IgD-negative memory B cell (primary cell): ENCODE data around the gene ERFL. TPM values are rescaled to one million over a fixed set of nuclear protein-coding genes. Genes with fewer than 3 reads are reported as not detected.
"Not testable (repeated sequence)": the region's sequence is repeated elsewhere in the genome, so short reads cannot be mapped to it uniquely, and the experiment has no call there.

ENCODE experiments used
- H3K27ac Mint-ChIP-seq, 3 donors: one replicate each; pipeline ENCODE4 v1.8.0; 2020 to 2022; ENCODE audit warnings: mild to moderate bottlenecking in 3 of 3, mixed read lengths in 3 of 3, moderate library complexity in 1 of 3
- H3K27me3 Mint-ChIP-seq: one replicate; pipeline ENCODE4 v1.8.0; 2021; ENCODE audit warnings: mixed read lengths
- H3K36me3 Mint-ChIP-seq: one replicate; pipeline ENCODE4 v1.8.0; 2020; ENCODE audit warnings: mild to moderate bottlenecking, mixed read lengths
- H3K4me1 Mint-ChIP-seq, 3 donors: one replicate each; pipeline ENCODE4 v1.8.0; 2020 to 2022; ENCODE audit warnings: mixed read lengths in 3 of 3, mild to moderate bottlenecking in 1 of 3
- H3K4me3 Mint-ChIP-seq, 4 donors: one replicate each; pipeline ENCODE4 v1.8.0; 2020 to 2022; ENCODE audit warnings: mild to moderate bottlenecking in 4 of 4, mixed read lengths in 4 of 4, moderate library complexity in 3 of 4
- H3K9me3 Mint-ChIP-seq, 3 donors: one replicate each; pipeline ENCODE4 v1.8.0; 2020 to 2021; ENCODE audit warnings: mixed read lengths in 3 of 3, mild to moderate bottlenecking in 1 of 3
- polyA plus RNA-seq: library from polyadenylated mRNA; unstranded; fragments of 300-500 nt; fragmentation: Illumina TruSeq; gene quantifications from one replicate; pipeline ENCODE4 v1.2.3, GENCODE V29; 2021

ERFL gene
- polyA plus RNA-seq, 1 donor from 2014 or later = not detected

DNA sequence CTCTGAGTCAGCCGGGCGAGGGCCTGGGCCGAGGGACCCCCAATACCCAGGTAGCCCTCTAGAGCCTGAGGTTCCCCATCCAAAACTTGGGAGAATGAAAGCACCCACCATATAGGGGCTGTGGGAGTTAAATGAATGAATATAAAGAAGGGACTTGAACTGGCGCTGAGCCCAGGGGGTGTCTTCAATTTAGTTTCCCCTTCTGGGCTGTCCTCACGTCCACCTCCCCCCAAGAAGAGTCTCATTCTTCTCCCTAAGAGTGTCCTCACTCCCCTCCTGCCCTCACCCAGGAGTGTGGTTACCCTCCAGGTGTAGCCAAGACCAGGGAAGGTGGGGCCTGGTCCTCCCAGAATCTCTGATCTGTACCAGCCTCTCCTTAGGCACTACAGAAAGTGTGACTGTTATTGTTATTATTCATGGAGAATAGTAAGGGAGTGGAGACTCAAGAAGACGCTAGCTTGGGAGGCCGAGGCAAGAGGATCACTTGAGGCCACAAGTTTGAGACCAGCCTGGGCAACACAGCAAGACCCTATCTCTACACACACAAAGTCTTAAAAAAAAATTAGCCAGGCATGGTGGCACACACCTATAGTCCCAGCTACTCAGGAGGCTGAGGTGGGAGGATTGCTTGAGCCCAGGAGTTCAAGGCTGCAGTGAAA, 48.5 kb downstream of the ERFL start:
- H3K9me3 Mint-ChIP-seq = no peaks in the 10 kb centered on the region
- H3K36me3 Mint-ChIP-seq = peaks cover 3% of the 10 kb centered on the region
- peak overlapping the region; percentile 93 to 100 (median 98) for H3K4me3 Mint-ChIP-seq
- H3K27ac Mint-ChIP-seq = peak overlapping the region; percentile 93 to 100 (median 99)
- H3K27me3 Mint-ChIP-seq = no peaks in the 10 kb centered on the region
- peaks cover 27 to 34% (median 34%) of the 10 kb centered on the region in 3 donors for H3K4me1 Mint-ChIP-seq

- Mint-ChIP-seq H3K4me1 (peaks cover 27 to 37% (median 30%) of the 10 kb centered on the region in 3 donors), H3K27me3 (no peaks in the 10 kb centered on the region), H3K36me3 (peaks cover 3% of the 10 kb centered on the region), H3K9me3 (no peaks in the 10 kb centered on the region), H3K4me3 (peak overlapping the region; percentile 93 to 100 (median 98)), H3K27ac (peak overlapping the region; percentile 93 to 100 (median 99))
Observed at GRCh38 chr19:41879080-41879479, 49.2 kb downstream of the ERFL start.

DNA sequence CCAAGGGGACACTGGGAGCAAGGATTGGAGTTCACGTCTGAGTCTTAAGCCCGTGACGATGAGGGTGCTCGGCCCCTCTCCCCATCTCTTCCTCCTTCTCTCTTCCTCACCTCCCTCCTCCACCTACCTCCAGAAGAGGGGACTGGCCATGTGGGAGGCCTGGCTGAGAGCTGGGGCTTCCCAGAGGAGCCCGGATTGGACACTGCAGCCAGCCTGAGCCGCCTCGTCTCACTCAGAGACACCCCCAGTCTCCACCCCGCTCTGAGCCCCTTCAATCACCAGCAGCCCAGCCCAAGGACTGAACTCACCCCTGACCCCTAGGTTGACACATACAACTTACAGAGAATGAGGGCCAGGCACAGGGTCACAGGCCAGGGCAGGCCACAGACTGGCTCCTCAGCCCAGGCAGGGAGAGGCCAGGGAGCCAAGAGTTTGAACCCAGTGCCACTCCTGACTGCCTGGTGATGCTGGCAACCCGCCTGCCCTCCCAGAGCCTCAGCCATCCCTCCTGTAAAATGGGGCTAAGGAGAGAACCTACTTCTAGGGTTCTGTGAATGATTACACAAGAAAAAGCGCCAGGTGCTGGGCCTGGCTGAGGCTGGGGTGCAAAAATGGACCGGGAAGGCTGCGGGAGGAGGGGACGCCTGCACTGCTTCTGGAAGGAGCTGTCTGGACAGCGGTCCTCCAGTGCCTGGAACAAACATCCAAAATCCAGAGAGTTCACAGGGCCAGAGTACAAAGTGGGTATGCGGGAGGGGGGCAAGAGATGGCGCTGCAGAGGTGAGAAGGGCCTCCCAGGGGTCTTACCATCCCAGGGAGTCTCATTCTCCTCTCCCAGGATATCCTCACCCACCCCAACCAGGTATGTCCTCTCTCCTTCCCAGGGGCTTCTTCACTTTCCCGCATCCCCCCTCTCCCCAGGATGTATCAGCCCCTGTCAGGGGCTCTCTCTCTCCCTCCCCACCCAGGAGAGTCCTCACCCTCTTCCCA, 50.0 kb downstream of the ERFL start:
- Mint-ChIP-seq H3K4me1 (peaks cover 26 to 36% (median 30%) of the 10 kb centered on the region in 3 donors), H3K9me3 (no peaks in the 10 kb centered on the region), H3K4me3 (peak overlapping the region; percentile 93 to 100 (median 98)), H3K27me3 (no peaks in the 10 kb centered on the region), H3K36me3 (peaks cover 3% of the 10 kb centered on the region), H3K27ac (peak overlapping the region; percentile 98 to 100 (median 99))

DNA sequence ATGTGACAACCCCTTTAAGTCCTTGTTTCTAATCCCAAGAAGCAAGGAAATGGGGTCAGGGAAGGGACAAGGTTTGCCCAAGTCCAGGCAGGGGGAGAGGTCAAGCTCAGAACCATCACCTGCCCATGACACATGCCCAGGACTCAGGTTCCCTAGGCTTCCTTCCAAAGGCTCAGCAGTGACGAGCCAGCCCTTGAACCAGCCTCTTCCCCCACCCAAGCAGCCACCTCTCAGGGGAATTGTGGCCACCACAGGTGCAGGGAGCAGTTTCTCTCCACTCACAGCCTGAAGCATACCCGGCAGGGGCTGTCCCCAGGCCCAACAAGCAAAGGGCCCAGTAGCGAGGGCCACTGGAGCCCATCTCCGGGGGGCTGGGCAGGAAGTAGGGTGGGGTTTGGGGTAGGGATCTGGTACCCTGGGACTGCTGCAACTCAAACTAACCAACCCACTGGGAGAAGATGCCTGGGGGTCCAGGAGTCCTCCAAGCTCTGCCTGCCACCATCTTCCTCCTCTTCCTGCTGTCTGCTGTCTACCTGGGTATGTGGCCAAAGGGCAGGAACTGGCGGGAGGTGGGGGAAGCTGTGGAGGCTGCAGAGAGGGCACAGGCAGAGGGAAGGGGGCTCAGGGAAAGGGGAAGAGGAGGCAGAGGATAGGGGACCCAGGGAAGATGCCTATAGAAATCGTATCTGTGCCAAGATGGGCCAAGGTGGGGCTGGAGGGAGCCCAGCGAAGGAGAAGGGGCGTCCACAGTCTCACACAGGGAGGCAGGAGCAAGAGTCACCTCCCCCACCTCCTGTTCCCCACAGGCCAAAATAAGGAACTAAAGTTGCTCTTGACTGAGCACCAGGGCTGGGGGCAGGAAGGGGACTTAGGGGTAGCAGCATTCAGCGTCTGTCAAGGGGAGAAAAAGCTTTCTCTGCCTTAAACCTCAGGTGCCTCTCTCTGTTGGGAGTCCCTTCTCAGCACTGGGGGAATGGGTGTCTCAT, 51.1 kb downstream of the ERFL start, which contains the start of gene CD79A:
Gene CD79A, plus strand, starts transcription at position 433 of the 986 bp plus-strand sequence. Its CDS starts 26 bp downstream, at position 459.
- Mint-ChIP-seq H3K36me3 (no peaks in the 10 kb centered on the region), H3K4me1 (peaks cover 26 to 37% (median 32%) of the 10 kb centered on the region in 3 donors), H3K27ac (peak within 1 kb of the TSS; percentile 98 to 100 (median 99)), H3K4me3 (peak within 1 kb of the TSS; percentile 93 to 100 (median 98)), H3K9me3 (no peaks in the 10 kb centered on the region), H3K27me3 (no peaks in the 10 kb centered on the region)

GRCh38 chr19:41875973-41876372, 52.3 kb downstream of the ERFL start:
- Mint-ChIP-seq H3K4me3 (peak overlapping the region; percentile 84 to 99 (median 92)), H3K4me1 (peaks cover 32 to 44% (median 36%) of the 10 kb centered on the region in 3 donors), H3K27ac (peak overlapping the region; percentile 98 to 100 (median 99))
- H3K36me3 Mint-ChIP-seq, H3K27me3 Mint-ChIP-seq, H3K9me3 Mint-ChIP-seq: not testable (repeated sequence)

DNA sequence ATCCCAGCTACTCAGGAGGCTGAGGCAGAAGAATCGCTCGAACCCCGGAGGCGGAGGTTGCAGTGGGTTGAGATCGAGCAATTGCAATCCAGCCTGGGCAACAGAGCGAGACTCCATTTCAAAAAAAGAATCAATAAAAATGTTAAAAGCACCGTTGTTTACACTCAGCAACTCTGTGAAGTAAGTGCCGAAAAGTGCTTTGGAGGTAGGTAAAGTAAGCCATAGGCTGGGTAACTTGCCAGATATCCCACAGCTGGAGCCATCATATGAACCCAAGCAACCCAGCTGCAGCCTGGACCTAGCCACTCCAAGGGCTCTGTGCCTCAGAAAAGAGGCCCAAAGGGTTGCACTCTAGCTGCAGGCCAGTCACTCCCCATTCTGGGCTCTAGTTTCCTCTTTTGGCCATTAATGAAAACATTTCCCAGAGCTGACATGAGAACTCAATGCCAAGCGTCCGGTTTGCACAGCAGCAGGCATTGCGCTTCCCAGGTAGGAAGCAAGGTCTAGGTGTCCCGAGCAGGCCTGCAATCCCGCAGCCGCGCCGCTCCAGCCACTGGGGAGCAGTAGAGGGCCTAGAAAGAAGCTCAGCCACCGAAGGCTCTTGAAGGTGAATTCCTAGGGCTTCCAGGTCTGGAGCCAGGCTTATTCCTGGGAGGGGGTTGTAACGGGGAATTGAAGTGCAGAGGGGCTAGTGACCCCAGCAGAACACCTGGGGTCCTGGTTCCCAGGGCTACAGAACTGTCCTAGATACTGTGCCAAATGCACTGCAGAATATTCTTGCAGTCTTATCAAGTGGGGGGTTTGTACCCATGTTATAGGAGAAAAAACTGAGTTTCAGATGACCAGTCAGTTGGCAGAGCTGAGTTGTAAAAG, 55.2 kb downstream of the ERFL start:
- H3K27ac Mint-ChIP-seq = peak overlapping the region; percentile 76 to 93 (median 83)
- no peaks in the 10 kb centered on the region for H3K27me3 Mint-ChIP-seq
- peaks cover 37 to 42% (median 41%) of the 10 kb centered on the region in 3 donors for H3K4me1 Mint-ChIP-seq
- no peaks in the 10 kb centered on the region for H3K9me3 Mint-ChIP-seq
- peak overlapping the region in 3 of 4 donors; percentile 65 to 78 (median 76) for H3K4me3 Mint-ChIP-seq
- H3K36me3 Mint-ChIP-seq = peaks cover 2% of the 10 kb centered on the region

DNA sequence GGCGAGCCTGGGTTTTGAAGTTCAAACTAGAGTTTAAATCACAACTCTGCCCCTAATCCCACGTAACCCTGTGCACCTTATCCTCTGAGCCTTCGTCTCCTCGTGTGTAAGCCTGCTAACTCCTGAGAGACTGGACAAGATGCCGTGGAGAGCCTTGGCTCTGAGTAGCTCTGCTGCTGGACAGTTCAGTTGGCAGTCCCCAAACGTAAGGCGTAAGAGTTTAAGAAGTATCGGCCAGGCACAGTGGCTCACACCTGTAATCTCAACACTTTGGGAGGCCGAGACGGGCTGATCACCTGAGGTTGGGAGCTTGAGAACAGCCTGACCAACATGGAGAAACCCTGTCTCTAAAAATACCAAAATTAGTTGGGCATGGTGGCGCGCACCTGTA, 55.9 kb downstream of the ERFL start:
- H3K36me3 Mint-ChIP-seq = peaks cover 2% of the 10 kb centered on the region
- peak overlapping the region in 2 of 4 donors; percentile 65 to 81 for H3K4me3 Mint-ChIP-seq
- no peaks in the 10 kb centered on the region for H3K9me3 Mint-ChIP-seq
- peak overlapping the region; percentile 76 to 93 (median 83) for H3K27ac Mint-ChIP-seq
- H3K27me3 Mint-ChIP-seq = no peaks in the 10 kb centered on the region
- H3K4me1 Mint-ChIP-seq = peaks cover 41 to 45% (median 44%) of the 10 kb centered on the region in 3 donors

DNA sequence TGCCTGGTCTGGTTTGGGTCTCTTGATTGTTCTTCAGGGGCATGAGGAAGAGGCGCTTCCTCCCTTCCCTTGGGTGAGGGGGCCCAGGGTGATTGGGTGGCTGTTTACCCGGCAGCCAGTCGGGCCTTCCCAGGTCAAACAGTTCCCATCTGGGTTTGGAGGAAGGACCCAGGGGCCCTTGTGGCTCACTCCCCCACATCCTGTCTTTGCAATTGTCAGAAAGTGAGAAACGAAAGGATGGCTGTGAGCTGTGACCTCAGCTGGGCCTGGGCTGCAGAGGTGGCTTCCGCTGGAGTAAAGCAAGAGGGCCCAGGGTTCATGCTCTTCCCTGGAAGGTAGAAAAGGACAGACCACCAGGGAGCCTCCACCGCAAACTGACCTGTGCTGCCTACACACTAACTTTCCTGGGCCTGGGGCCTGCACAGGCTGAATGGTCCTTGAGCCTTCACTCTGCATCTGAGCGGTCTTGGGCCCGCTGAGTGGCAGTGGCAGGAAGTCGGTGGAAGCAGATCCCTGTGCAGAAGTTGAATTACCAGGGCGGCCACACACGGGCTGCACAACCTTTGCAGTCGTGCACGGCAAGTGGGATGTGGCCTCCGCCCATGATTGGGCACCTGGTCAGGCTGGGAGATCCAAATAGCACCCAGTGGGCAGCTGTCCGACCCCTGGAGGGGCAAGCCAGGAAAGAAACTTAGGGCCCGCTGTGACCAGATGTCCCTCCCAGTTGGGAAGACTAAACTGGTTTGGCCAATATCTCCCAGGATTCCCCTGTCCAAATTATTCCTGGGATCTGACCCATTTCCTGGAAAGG, 56.5 kb downstream of the ERFL start:
- Mint-ChIP-seq H3K36me3 (peaks cover 2% of the 10 kb centered on the region), H3K4me3 (peak overlapping the region; percentile 62 to 82 (median 82)), H3K27ac (peak overlapping the region; percentile 93 to 96 (median 94)), H3K4me1 (peaks cover 40 to 46% (median 45%) of the 10 kb centered on the region in 3 donors), H3K27me3 (no peaks in the 10 kb centered on the region), H3K9me3 (no peaks in the 10 kb centered on the region)

GRCh38 chr19:41870401-41870873, 57.8 kb downstream of the ERFL start:
- Mint-ChIP-seq H3K9me3 (no peaks in the 10 kb centered on the region), H3K4me3 (peak overlapping the region in 2 of 4 donors; percentile 8 to 53), H3K4me1 (peaks cover 32 to 41% (median 39%) of the 10 kb centered on the region in 3 donors), H3K36me3 (peaks cover 2% of the 10 kb centered on the region), H3K27ac (peak overlapping the region; percentile 59 to 96 (median 78)), H3K27me3 (no peaks in the 10 kb centered on the region)

DNA sequence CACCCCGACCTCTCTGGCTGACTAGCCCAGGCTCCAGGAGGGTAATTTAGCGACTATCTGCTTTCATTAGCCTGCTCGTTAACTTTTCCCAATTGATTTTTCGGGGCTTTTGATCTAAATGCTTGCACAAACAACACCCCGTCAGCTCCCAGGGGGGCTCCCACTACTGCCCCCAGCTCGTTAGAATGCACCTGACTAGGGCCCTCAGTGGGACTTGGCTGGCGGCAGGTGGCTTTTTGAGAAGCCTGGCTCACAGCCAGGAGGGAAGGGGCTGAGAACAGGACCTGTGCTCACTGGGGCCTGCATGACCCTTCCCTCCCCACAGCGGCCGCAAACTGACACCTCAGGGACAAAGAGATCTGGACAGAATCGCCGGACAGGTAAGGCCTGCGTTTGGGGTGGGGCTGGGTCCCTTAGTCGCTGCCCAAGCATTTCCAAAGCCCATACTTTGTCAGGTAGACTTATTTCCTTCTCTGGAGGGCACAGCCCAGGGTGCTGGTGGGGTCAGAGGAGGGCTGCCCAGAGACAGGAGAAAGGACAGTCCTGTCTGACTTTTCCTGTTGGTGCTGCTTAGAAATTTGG, 58.8 kb downstream of the ERFL start:
- Mint-ChIP-seq H3K9me3 (no peaks in the 10 kb centered on the region), H3K27me3 (no peaks in the 10 kb centered on the region), H3K4me3 (peak overlapping the region in 1 of 4 donors; percentile 70), H3K36me3 (peaks cover 2% of the 10 kb centered on the region), H3K27ac (peak overlapping the region in 1 of 3 donors; percentile 78), H3K4me1 (peaks cover 28 to 41% (median 40%) of the 10 kb centered on the region in 3 donors)

GRCh38 chr19:41868989-41869300, 59.3 kb downstream of the ERFL start:
- H3K36me3 Mint-ChIP-seq = peaks cover 2% of the 10 kb centered on the region
- H3K4me3 Mint-ChIP-seq = peak overlapping the region in 2 of 4 donors; percentile 20 to 49

More at GRCh38 chr19:41868989-41869300, 59.3 kb downstream of the ERFL start:
- Mint-ChIP-seq H3K9me3 (no peaks in the 10 kb centered on the region), H3K4me1 (peaks cover 28 to 44% (median 40%) of the 10 kb centered on the region in 3 donors), H3K27me3 (no peaks in the 10 kb centered on the region), H3K27ac (peak overlapping the region in 2 of 3 donors; percentile 35 to 78)
